Muscle layer of duodenum (tissue), 2 donors: ENCODE results near the gene GPR156.

Source experiments
- H3K27ac ChIP-seq: one replicate; pipeline ENCODE4 v1.7.0; 2013; ENCODE audit warnings: mild to moderate bottlenecking, low read length
- H3K27me3 ChIP-seq: one replicate; pipeline ENCODE4 v1.7.0; 2013; ENCODE audit warnings: low read depth, mild to moderate bottlenecking, control low read depth, low read length
- H3K36me3 ChIP-seq, 2 donors: one replicate each; pipeline ENCODE4 v1.7.0; 2013; ENCODE audit warnings: low read length in 2 of 2, control low read depth in 1 of 2, mild to moderate bottlenecking in 1 of 2; ENCODE audit not compliant: insufficient read depth in 2 of 2, control insufficient read depth in 1 of 2
- H3K4me1 ChIP-seq, 2 donors: one replicate each; pipeline ENCODE4 v1.7.0; 2013; ENCODE audit warnings: low read length in 2 of 2, mild to moderate bottlenecking in 2 of 2, control low read depth in 1 of 2, moderate library complexity in 1 of 2; ENCODE audit not compliant: insufficient read depth in 2 of 2, control insufficient read depth in 1 of 2
- H3K4me3 ChIP-seq, 2 donors: one replicate each; pipeline ENCODE4 v1.7.0; 2013; ENCODE audit warnings: low read length in 2 of 2, low read depth in 1 of 2, mild to moderate bottlenecking in 1 of 2
- H3K9me3 ChIP-seq, 2 donors: one replicate each; pipeline ENCODE4 v1.7.0; 2013; ENCODE audit warnings: low read length in 2 of 2, control low read depth in 1 of 2, mild to moderate bottlenecking in 1 of 2; ENCODE audit not compliant: control insufficient read depth in 1 of 2
- donor health status: healthy.

Gene GPR156

DNA sequence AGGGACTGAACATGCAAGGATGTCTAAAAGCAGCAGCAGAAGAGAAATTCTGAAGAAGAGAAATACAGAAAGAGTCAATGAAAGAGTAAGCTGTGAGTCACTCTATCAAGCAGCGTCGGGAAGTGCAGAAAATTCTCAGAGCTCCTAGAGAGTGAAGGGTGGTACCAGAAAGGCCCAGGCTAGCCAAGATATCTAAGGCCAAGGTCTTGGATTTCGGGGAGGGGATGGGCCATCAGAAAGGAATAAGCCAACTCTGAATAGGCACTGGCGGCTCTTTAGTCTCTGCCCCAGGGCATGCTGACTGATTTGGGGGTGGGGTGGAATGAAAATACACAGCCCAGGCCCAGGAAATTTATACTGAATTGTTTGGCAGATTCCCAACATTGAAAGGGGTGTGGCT is 70.8 kb downstream of the GPR156 start:
- Histone ChIP-seq H3K27me3 (no peaks in the 10 kb centered on the region), H3K9me3 (no peaks in the 10 kb centered on the region), H3K4me1 (no peaks in the 10 kb centered on the region), H3K36me3 (no peaks in the 10 kb centered on the region), H3K27ac (no peak overlapping the region), H3K4me3 (no peak overlapping the region)

GRCh38 chr3:120212505-120212904 is 72.5 kb downstream of the GPR156 start:
- H3K9me3 ChIP-seq, result no peaks in the 10 kb centered on the region
- H3K27me3 ChIP-seq, result no peaks in the 10 kb centered on the region
- no peaks in the 10 kb centered on the region for H3K36me3 ChIP-seq
- H3K27ac ChIP-seq, result no peak overlapping the region
- H3K4me3 ChIP-seq, result no peak overlapping the region
- H3K4me1 ChIP-seq, result no peaks in the 10 kb centered on the region

DNA sequence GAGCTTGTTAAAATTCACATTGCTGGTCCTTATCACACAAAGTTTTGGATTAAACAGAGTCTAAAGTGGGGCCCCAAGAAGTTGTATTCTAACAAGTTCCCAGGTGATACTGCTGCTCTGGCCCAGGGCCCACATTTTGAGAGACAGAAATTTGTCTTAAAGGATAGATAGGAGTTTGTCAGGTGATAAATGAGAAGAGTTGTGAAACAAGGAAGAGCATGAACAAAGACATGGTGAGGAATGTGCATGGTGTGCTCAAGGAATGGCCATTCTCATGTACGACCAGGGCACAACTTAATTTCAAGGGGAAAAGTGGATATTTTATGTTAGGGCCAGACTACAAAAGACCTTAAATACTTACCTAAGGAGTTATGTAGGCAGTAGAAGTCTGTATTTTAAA is 75.6 kb downstream of the GPR156 start:
- Histone ChIP-seq H3K4me1 (no peaks in the 10 kb centered on the region), H3K27ac (no peak overlapping the region), H3K36me3 (no peaks in the 10 kb centered on the region), H3K27me3 (no peaks in the 10 kb centered on the region), H3K9me3 (no peaks in the 10 kb centered on the region), H3K4me3 (no peak overlapping the region)

DNA sequence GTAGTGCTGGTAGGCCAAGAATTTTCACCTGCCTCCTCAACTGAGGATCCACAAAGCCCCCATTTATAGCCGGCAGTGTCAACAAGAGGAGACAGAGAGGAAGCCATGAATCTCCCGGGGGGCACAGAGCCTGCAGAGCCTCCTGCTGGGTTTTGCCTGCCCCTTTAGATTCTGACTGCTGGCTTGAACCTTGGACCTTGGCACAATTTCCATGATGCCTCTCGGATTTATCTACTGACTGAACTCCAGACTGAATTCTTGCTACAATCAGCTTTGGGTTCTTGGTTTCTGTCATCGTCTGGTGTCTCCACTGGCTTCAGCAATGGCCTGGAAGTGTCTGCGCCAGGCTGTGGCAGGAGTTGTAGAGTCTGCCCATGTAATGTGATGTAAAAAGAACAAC is 80.7 kb downstream of the GPR156 start:
- Histone ChIP-seq H3K36me3 (no peaks in the 10 kb centered on the region), H3K4me3 (no peak overlapping the region), H3K27me3 (no peaks in the 10 kb centered on the region), H3K9me3 (no peaks in the 10 kb centered on the region), H3K27ac (no peak overlapping the region), H3K4me1 (peaks cover 0 to 7% of the 10 kb centered on the region in 2 donors)

DNA sequence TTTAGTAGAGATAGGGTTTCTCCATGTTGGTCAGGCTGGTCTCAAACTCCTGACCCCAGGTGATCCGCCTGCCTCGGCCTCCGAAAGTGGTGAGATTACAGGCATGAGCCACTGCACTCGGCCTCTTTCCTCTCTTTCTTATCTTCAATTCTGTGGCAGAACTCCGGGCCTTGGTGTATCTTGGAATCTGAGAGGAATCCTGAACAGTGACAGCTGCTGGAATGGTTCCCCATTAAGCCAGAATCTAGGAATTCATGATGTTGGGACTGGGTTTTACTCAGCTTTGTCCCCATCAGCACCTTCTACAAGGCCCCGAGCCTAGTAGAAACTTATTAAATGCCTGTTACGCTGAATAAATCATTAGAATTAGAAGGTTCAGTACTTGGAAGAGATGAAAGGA is 81.4 kb downstream of the GPR156 start:
- Histone ChIP-seq H3K36me3 (no peaks in the 10 kb centered on the region), H3K27me3 (no peaks in the 10 kb centered on the region), H3K4me3 (no peak overlapping the region), H3K4me1 (peaks cover 0 to 7% of the 10 kb centered on the region in 2 donors), H3K27ac (no peak overlapping the region), H3K9me3 (no peaks in the 10 kb centered on the region)

GRCh38 chr3:120203016-120203415 is 82.0 kb downstream of the GPR156 start:
- H3K27ac ChIP-seq, result no peak overlapping the region
- peaks cover 0 to 7% of the 10 kb centered on the region in 2 donors for H3K4me1 ChIP-seq

GRCh38 chr3:120202363-120202762 is 82.7 kb downstream of the GPR156 start:
- Histone ChIP-seq H3K4me3 (no peak overlapping the region), H3K9me3 (no peaks in the 10 kb centered on the region), H3K27ac (no peak overlapping the region), H3K36me3 (no peaks in the 10 kb centered on the region), H3K27me3 (no peaks in the 10 kb centered on the region), H3K4me1 (peaks cover 0 to 7% of the 10 kb centered on the region in 2 donors)

More at GRCh38 chr3:120203016-120203415, 82.0 kb downstream of the GPR156 start:
- Histone ChIP-seq H3K4me3 (no peak overlapping the region), H3K36me3 (no peaks in the 10 kb centered on the region), H3K27me3 (no peaks in the 10 kb centered on the region), H3K9me3 (no peaks in the 10 kb centered on the region)

DNA sequence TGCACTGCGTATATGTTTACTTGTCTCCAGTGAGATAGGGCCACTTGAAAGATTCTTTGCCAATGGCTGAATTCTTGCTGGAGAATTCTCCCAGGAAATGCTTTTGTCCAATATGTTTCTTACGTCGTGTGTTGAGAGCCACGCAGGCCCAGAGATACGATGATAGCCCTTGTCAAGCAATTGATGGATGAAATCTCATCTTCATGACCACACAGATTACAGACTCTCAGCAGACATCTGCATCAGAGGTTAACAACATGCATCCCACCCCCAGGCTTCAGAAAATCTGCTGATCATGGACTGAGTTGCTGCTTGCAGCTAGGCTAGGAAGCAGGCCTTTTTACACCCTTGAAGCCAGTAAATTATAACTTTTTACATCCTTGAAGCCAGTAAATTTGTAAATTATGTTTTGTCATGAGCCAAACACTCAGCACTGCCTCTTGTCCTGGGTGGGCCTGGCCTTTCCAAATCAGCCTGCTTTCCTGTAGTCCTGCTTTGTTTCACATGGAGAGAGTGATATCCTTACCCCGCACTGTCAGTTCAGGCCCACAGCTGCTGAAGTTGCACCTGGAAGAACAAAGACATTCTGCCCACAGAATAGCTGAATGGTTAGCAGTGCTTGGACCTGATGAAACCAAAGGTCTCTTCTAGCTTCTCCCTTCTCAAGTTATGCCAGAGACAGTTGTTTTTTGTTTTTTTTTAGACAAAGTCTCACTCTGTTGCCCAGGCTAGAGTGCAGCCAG is 84.4 kb downstream of the GPR156 start:
- Histone ChIP-seq H3K4me1 (peaks cover 0 to 7% of the 10 kb centered on the region in 2 donors), H3K27ac (no peak overlapping the region), H3K27me3 (no peaks in the 10 kb centered on the region), H3K9me3 (no peaks in the 10 kb centered on the region), H3K4me3 (no peak overlapping the region), H3K36me3 (no peaks in the 10 kb centered on the region)

DNA sequence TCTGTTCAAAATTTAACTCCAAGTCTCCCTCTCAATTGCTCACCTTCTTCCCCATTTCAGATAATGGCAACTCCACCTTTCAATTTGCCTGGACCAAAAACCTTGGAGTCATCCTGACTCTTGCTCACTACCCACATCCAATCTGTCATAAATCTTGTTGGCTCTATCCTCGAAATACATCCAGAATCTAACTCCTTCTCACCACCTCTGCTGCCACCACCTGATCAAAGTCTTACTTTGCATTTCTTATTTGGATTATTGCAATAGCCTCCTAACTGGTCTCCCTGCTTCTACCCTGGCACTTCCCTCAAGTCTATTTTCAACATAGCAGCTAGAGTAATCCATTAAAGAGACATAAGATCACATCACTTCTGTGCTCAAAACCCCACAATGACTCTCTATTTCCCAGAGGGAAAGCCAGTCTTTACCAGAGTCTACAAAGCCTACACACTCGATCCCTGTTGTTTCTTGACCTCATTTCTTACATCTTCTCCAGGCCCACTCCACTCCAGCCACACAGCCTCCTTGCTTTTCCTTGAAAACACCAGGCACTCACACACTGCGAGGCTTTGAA is 86.6 kb downstream of the GPR156 start:
- Histone ChIP-seq H3K9me3 (no peaks in the 10 kb centered on the region), H3K27ac (no peak overlapping the region), H3K27me3 (no peaks in the 10 kb centered on the region), H3K4me3 (no peak overlapping the region), H3K4me1 (peaks cover 0 to 7% of the 10 kb centered on the region in 2 donors), H3K36me3 (no peaks in the 10 kb centered on the region)

DNA sequence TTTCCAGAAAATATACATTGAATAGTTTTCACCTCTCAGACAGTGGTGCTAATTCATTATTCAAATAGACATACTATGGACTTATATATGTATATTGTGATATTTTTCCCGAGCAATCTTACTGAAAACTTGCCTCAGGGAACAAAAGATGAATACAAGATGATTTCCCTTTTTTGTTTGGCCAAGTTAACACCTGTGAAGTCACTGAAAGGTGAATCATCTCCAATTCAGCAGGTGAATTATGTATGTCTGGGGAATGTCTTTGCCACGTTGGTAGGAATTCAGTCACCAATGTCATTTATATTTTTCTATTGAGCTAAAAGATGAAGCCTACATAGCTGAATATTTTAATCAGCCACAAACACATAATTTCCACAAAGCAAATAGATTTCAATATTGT is 88.2 kb downstream of the GPR156 start:
- Histone ChIP-seq H3K4me3 (no peak overlapping the region), H3K36me3 (no peaks in the 10 kb centered on the region), H3K9me3 (no peaks in the 10 kb centered on the region), H3K27me3 (no peaks in the 10 kb centered on the region), H3K4me1 (no peaks in the 10 kb centered on the region), H3K27ac (no peak overlapping the region)

- H3K4me1 ChIP-seq, result no peaks in the 10 kb centered on the region
- H3K4me3 ChIP-seq, result no peak overlapping the region
- H3K36me3 ChIP-seq, result no peaks in the 10 kb centered on the region
- H3K27ac ChIP-seq, result no peak overlapping the region
- H3K27me3 ChIP-seq, result no peaks in the 10 kb centered on the region
- no peaks in the 10 kb centered on the region for H3K9me3 ChIP-seq
Measured at GRCh38 chr3:120196333-120196732, 88.7 kb downstream of the GPR156 start.

DNA sequence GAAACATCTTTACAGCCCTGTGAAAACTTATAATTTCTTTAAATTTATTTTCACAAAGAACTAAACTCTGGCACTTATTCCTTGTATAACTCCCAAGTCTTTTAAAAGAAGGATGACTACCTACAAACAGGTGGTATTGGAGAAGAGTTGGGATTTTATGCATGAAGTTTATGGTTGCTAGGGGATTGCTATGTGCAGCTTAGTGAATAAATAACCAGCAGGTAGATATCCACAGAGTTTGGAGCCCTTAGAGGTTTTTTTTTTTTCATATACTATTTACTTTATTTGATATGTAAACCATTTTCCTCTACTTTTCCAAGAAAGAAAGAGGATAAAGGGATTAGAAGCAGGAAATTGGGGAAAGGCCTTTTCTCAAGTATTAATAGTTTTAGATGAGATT is 91.5 kb downstream of the GPR156 start:
- H3K4me3 ChIP-seq, result no peak overlapping the region
- no peaks in the 10 kb centered on the region for H3K36me3 ChIP-seq
- H3K4me1 ChIP-seq, result no peaks in the 10 kb centered on the region
- no peaks in the 10 kb centered on the region for H3K27me3 ChIP-seq
- no peak overlapping the region for H3K27ac ChIP-seq
- H3K9me3 ChIP-seq, result no peaks in the 10 kb centered on the region
